Neural cell (in vitro differentiated cells): ENCODE measurements around the gene PTPN3. TPM values are rescaled to one million over a fixed set of nuclear protein-coding genes. Genes with fewer than 3 reads are reported as not detected.

Source experiments
- H2AFZ ChIP-seq: fragments of 200-600, 300-800 bp; sonication (generic), shearing (Covaris generic); 2 replicates; pipeline ENCODE4 v1.6.0; 2014; ENCODE audit warnings: low read depth, mild to moderate bottlenecking, antibody characterized with exemption, low read length, moderate library complexity
- H3F3A ChIP-seq: fragments of 200-600 bp; shearing (Covaris generic); 2 replicates; pipeline ENCODE4 v1.6.1; 2016; ENCODE audit warnings: mild to moderate bottlenecking, moderate library complexity, mixed read lengths, antibody characterized with exemption, low read length; ENCODE audit not compliant: insufficient read depth, poor library complexity, severe bottlenecking
- H3K27ac ChIP-seq: fragments of 200-600, 300-800 bp; sonication (generic), shearing (Covaris generic); 2 replicates; pipeline ENCODE4 v1.5.1; 2014; ENCODE audit warnings: mild to moderate bottlenecking, low read length, moderate library complexity
- H3K27me3 ChIP-seq: fragments of 300-800, 200-600 bp; sonication (generic), shearing (Covaris generic); 2 replicates; pipeline ENCODE4 v1.6.0; 2014; ENCODE audit warnings: mild to moderate bottlenecking, low read depth, low read length, moderate library complexity; ENCODE audit not compliant: insufficient read depth
- H3K36me3 ChIP-seq: fragments of 300-800, 200-600 bp; sonication (generic), shearing (Covaris generic); 2 replicates; pipeline ENCODE4 v1.5.1; 2014; ENCODE audit warnings: mild to moderate bottlenecking, antibody characterized with exemption, low read length, moderate library complexity; ENCODE audit not compliant: insufficient read depth
- H3K4me2 ChIP-seq: fragments of 300-800, 200-600 bp; sonication (generic), shearing (Covaris generic); 2 replicates; pipeline ENCODE4 v1.6.0; 2014; ENCODE audit warnings: mild to moderate bottlenecking, low read length
- H3K4me3 ChIP-seq: fragments of 300-800, 200-600 bp; sonication (generic), shearing (Covaris generic); 2 replicates; pipeline ENCODE4 v1.5.1; 2014; ENCODE audit warnings: mild to moderate bottlenecking, low read length, moderate library complexity
- H3K79me2 ChIP-seq: fragments of 200-600 bp; shearing (Covaris generic); replicated peaks from 2 replicates; pipeline ENCODE4 v1.6.0; 2014; ENCODE audit warnings: mild to moderate bottlenecking, low read length, moderate library complexity; ENCODE audit not compliant: insufficient read depth
- H3K9ac ChIP-seq: fragments of 300-800, 200-600 bp; sonication (generic), shearing (Covaris generic); 2 replicates; pipeline ENCODE4 v1.6.1; 2016; ENCODE audit warnings: mild to moderate bottlenecking, low read length, mixed read lengths
- H3K9me2 ChIP-seq: fragments of 200-600 bp; shearing (Covaris generic); 2 replicates; pipeline ENCODE4 v1.6.1; 2016; ENCODE audit warnings: mild to moderate bottlenecking, low read length, mixed read lengths; ENCODE audit not compliant: insufficient read depth
- H3K9me3 ChIP-seq: fragments of 200-600, 300-800 bp; sonication (generic), shearing (Covaris generic); 2 replicates; pipeline ENCODE4 v1.6.1; 2016; ENCODE audit warnings: mild to moderate bottlenecking, mixed run types, low read length, moderate library complexity, mixed read lengths
- H4K20me1 ChIP-seq: fragments of 200-600 bp; shearing (Covaris generic); 2 replicates; pipeline ENCODE4 v1.6.1; 2016; ENCODE audit warnings: mild to moderate bottlenecking, mixed run types; ENCODE audit not compliant: insufficient read depth
- EP300 ChIP-seq: fragments of 450-650 bp; conservative IDR thresholded peaks from 2 replicates; pipeline ENCODE4 v1.6.1; 2014; ENCODE audit warnings: antibody characterized with exemption, mild to moderate bottlenecking, moderate library complexity; ENCODE audit not compliant: poor library complexity, severe bottlenecking
- EZH2 ChIP-seq: fragments of 200-600, 300-800 bp; shearing (Covaris generic), sonication (generic); IDR thresholded peaks from 2 replicates; pipeline ENCODE4 v1.6.1; 2014; ENCODE audit warnings: antibody characterized with exemption, low read length, borderline replicate concordance, mild to moderate bottlenecking; ENCODE audit not compliant: insufficient read depth, poor library complexity, severe bottlenecking
- MXI1 ChIP-seq: fragments of 450-650 bp; conservative IDR thresholded peaks from 2 replicates; pipeline ENCODE4 v1.6.1; 2014; ENCODE audit warnings: antibody characterized with exemption, mild to moderate bottlenecking; ENCODE audit not compliant: poor library complexity, severe bottlenecking
- POLR2AphosphoS5 ChIP-seq: IDR thresholded peaks from 2 replicates; pipeline ENCODE4 v1.6.1; 2012
- RAD21 ChIP-seq: fragments of 450-650 bp; conservative IDR thresholded peaks from 2 replicates; pipeline ENCODE4 v1.6.1; 2014; ENCODE audit warnings: antibody characterized with exemption, mild to moderate bottlenecking, moderate library complexity
- REST ChIP-seq: IDR thresholded peaks from 2 replicates; pipeline ENCODE4 v1.6.1; 2012; ENCODE audit warnings: borderline replicate concordance
- SMC3 ChIP-seq: fragments of 450-650 bp; conservative IDR thresholded peaks from 2 replicates; pipeline ENCODE4 v1.6.1; 2014; ENCODE audit warnings: antibody characterized with exemption, mild to moderate bottlenecking, moderate library complexity; ENCODE audit not compliant: poor library complexity
- TAF1 ChIP-seq: IDR thresholded peaks from 2 replicates; pipeline ENCODE4 v1.6.1; 2012; ENCODE audit warnings: low read depth
- polyA plus RNA-seq: library from polyadenylated mRNA; depleted of rRNA; stranded (reverse); fragments of >200 nt; gene quantifications from 2 replicates; pipeline ENCODE4 v1.2.3, GENCODE V29; 2014
- TF ChIP-seq, protein P1 (sequence below): fragments of 450-650 bp; IDR thresholded peaks from 2 replicates; pipeline ENCODE4 v1.5.1; 2014; ENCODE audit warnings: antibody characterized with exemption, mild to moderate bottlenecking, moderate library complexity; ENCODE audit not compliant: poor library complexity, severe bottlenecking

Gene PTPN3
- polyA plus RNA-seq, 1 donor from 2014 or later = 3.8 TPM

GRCh38 chr9:109382585-109382984 lies 115.5 kb downstream of the PTPN3 start:
- H3K79me2 ChIP-seq = no peaks in the 10 kb centered on the region
- H4K20me1 ChIP-seq = no peaks in the 10 kb centered on the region
- no peaks in the 10 kb centered on the region for H3K9me3 ChIP-seq
- TF ChIP-seq RAD21 (no peak), POLR2AphosphoS5 (no peak), EP300 (no peak), SMC3 (no peak), EZH2 (no peak), MXI1 (no peak), REST (no peak), TAF1 (no peak)
- TF ChIP-seq, protein P1, sequence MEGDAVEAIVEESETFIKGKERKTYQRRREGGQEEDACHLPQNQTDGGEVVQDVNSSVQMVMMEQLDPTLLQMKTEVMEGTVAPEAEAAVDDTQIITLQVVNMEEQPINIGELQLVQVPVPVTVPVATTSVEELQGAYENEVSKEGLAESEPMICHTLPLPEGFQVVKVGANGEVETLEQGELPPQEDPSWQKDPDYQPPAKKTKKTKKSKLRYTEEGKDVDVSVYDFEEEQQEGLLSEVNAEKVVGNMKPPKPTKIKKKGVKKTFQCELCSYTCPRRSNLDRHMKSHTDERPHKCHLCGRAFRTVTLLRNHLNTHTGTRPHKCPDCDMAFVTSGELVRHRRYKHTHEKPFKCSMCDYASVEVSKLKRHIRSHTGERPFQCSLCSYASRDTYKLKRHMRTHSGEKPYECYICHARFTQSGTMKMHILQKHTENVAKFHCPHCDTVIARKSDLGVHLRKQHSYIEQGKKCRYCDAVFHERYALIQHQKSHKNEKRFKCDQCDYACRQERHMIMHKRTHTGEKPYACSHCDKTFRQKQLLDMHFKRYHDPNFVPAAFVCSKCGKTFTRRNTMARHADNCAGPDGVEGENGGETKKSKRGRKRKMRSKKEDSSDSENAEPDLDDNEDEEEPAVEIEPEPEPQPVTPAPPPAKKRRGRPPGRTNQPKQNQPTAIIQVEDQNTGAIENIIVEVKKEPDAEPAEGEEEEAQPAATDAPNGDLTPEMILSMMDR = no peak
- H3K9ac ChIP-seq = no peak overlapping the region
- H3K27ac ChIP-seq = no peak overlapping the region
- H3K4me3 ChIP-seq = no peak overlapping the region
- no peaks in the 10 kb centered on the region for H3K27me3 ChIP-seq
- no peak overlapping the region for H3K4me2 ChIP-seq
- H3K9me2 ChIP-seq = no peaks in the 10 kb centered on the region
- H3K36me3 ChIP-seq = no peaks in the 10 kb centered on the region
- no peak overlapping the region for H2AFZ ChIP-seq
- H3F3A ChIP-seq = no peaks in the 10 kb centered on the region

DNA sequence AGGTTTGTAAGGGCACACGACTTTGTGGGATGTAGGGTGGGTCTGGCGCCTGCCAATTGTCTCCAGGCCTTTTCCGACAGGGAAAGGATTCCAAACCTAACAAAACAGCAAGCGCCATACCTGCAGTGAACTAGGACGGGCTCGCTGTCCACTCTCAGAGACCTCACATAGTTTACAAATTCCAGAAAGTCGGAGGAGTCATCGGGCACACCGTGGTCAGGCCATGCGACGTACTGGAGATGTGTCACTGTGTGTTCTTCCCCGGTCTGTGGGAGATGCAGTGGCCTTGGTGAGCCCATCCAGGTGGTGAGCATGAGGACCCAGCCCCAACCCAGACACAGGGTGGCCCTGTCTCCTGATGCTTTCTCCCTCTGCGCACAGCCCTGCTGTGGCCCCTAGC lies 115.9 kb downstream of the PTPN3 start:
- Histone ChIP-seq H3K9me3 (no peaks in the 10 kb centered on the region), H2AFZ (no peak overlapping the region), H3K4me2 (no peak overlapping the region), H3K27me3 (no peaks in the 10 kb centered on the region), H3F3A (no peaks in the 10 kb centered on the region), H3K79me2 (no peaks in the 10 kb centered on the region), H3K27ac (no peak overlapping the region), H3K9ac (no peak overlapping the region), H3K4me3 (no peak overlapping the region), H3K36me3 (no peaks in the 10 kb centered on the region), H3K9me2 (no peaks in the 10 kb centered on the region), H4K20me1 (no peaks in the 10 kb centered on the region)
- TF ChIP-seq TAF1 = no peak
- TF ChIP-seq POLR2AphosphoS5 = no peak
- TF ChIP-seq RAD21 = no peak
- no peak for TF ChIP-seq MXI1
